ENCODE results near the gene ETV3. TPM values are rescaled to one million over a fixed set of nuclear protein-coding genes. Genes with fewer than 3 reads are reported as not detected.

ETV3 gene
- total RNA-seq, 1 experiment from 2014 or later = 36.3 TPM

GRCh38 chr1:157132616-157133167 is 5.5 kb downstream of the ETV3 start:
- Histone ChIP-seq H3K14ac (ENCODE audit: insufficient read depth, low read length) (no peak overlapping the region), H2BK5ac (ENCODE audit: insufficient read length, low read length) (no peak overlapping the region), H4K91ac (ENCODE audit: insufficient read length, low read depth, low read length) (no peak overlapping the region), H3K27ac (ENCODE audit: insufficient read length, low read depth, low read length) (no peak overlapping the region), H3K56ac (ENCODE audit: insufficient read length, low read depth, low read length) (no peak overlapping the region), H2BK12ac (ENCODE audit: insufficient read length, low read depth, low read length) (no peak overlapping the region), H3T11ph (ENCODE audit: low read length) (no peak overlapping the region), H3K9me3 (ENCODE audit: control insufficient read depth, low read depth, low read length) (no peaks in the 10 kb centered on the region), H3K23me2 (ENCODE audit: insufficient read length, low read depth, low read length, poor library complexity, severe bottlenecking) (peaks cover 5% of the 10 kb centered on the region), H4K5ac (ENCODE audit: insufficient read length, low read depth, low read length) (no peak overlapping the region), H2BK120ac (ENCODE audit: low read depth, low read length, poor library complexity, severe bottlenecking) (no peak overlapping the region), H3K9ac (ENCODE audit: extremely low read depth, insufficient read length, low read length) (no peak overlapping the region), H3K4me2 (ENCODE audit: insufficient read depth, insufficient read length, low read length) (no peak overlapping the region), H3K79me1 (ENCODE audit: insufficient read depth, low read depth, low read length, poor library complexity, severe bottlenecking) (peaks cover 10% of the 10 kb centered on the region), H2AFZ (ENCODE audit: low read length) (no peak overlapping the region), H2AK5ac (ENCODE audit: insufficient read length, low read length) (no peak overlapping the region), H3K79me2 (ENCODE audit: insufficient read depth, low read length) (peaks cover 9% of the 10 kb centered on the region; the same call in 1 of the 2 replicates), H4K8ac (replicated peaks; ENCODE audit: insufficient read length, low read depth, low read length) (no peak overlapping the region), H2BK15ac (ENCODE audit: low read depth, low read length) (no peak overlapping the region), H3K4me1 (ENCODE audit: insufficient read depth, low read length) (peaks cover 3% of the 10 kb centered on the region; the same call in 1 of the 2 replicates), H3K27me3 (ENCODE audit: insufficient read depth, low read length) (no peaks in the 10 kb centered on the region), H3K18ac (ENCODE audit: insufficient read length, low read depth, low read length) (no peak overlapping the region), H2BK20ac (ENCODE audit: low read depth, low read length, poor library complexity, severe bottlenecking) (no peak overlapping the region), H3K4ac (ENCODE audit: low read depth, low read length) (no peak overlapping the region), H4K20me1 (ENCODE audit: control insufficient read depth, insufficient read depth, insufficient read length) (no peaks in the 10 kb centered on the region), H3K23ac (ENCODE audit: insufficient read length, low read depth, low read length) (no peak overlapping the region)
- WGBS (ENCODE audit: extremely low coverage, insufficient read length, low lambda C conversion rate) = no CpG with 5 or more reads among the region's 2 CpGs
- Mint-ChIP-seq H3K4me1 (peaks cover 15% of the 10 kb centered on the region in 2 experiments), H3K27me3 (ENCODE audit: low read depth) (no peaks in the 10 kb centered on the region), H3K9me3 (no peaks in the 10 kb centered on the region), H3K36me3 (ENCODE audit: insufficient read depth in 1 of 3, low read depth in 3 of 3) (peaks cover 30 to 78% (median 69%) of the 10 kb centered on the region in 3 experiments; a peak in 6 of 7 replicates), H3K4me3 (no peak overlapping the region), H3K27ac (no peak overlapping the region)
- no peak for DNase-seq
- no peak for TF ChIP-seq CTCF (conservative IDR thresholded peaks at IDR 0.05)
